Panc1 (cell line): ENCODE measurements around the gene ATP5ME. TPM values are rescaled to one million over a fixed set of nuclear protein-coding genes. Genes with fewer than 3 reads are reported as not detected.

Source experiments
- ATAC-seq: fragments of 200-7000 bp; cut with Tn5 transposase; 2 replicates; pipeline ENCODE4 v1.9.1; 2020; ENCODE audit warnings: mild to moderate bottlenecking, moderate library complexity
- BruUV-seq: library from RNA; stranded (reverse); fragments of 400-500 nt; replicated peaks from 2 replicates; lab custom pipeline; 2021; lab: Mats Ljungman, UMichigan
- CTCF ChIA-PET: fragments of 300-600 bp; sonication (Branson Sonifier 250); formaldehyde crosslinking; loops from one replicate; lab custom pipeline; 2022; ENCODE audit warnings: antibody characterized with exemption; lab: Charles Lee
- POLR2A ChIA-PET: fragments of 300-600 bp; sonication (Branson Sonifier 250); formaldehyde crosslinking; loops from one replicate; lab custom pipeline; 2022; ENCODE audit warnings: antibody characterized with exemption; lab: Charles Lee
- DNase-seq: peaks from one replicate; pipeline ENCODE4 v3.0.0-alpha.2; 2010; ENCODE audit warnings: low read depth, low spot score
- H3K27ac ChIP-seq: 2 replicates; pipeline ENCODE4 v1.5.1; 2011; ENCODE audit warnings: mild to moderate bottlenecking, low read length, inconsistent platforms
- H3K27me3 ChIP-seq: fragments of 200-500 bp; sonication (Bioruptor generic); 2 replicates; pipeline ENCODE4 v1.6.0; 2014; ENCODE audit warnings: low read length, inconsistent platforms; ENCODE audit not compliant: control insufficient read depth, insufficient read depth
- H3K36me3 ChIP-seq: fragments of 200-500 bp; sonication (Bioruptor generic); 2 replicates; pipeline ENCODE4 v1.5.1; 2014; ENCODE audit warnings: inconsistent platforms, mild to moderate bottlenecking, low read length, moderate library complexity; ENCODE audit not compliant: control insufficient read depth, insufficient read depth
- H3K4me1 ChIP-seq: 2 replicates; pipeline ENCODE4 v1.5.1; 2011; ENCODE audit warnings: inconsistent platforms, mild to moderate bottlenecking, low read length, moderate library complexity; ENCODE audit not compliant: control insufficient read depth, insufficient read depth
- H3K4me3 ChIP-seq, 2 experiments: 2 replicates each; pipeline ENCODE4 v1.5.1; 2011 to 2012; ENCODE audit warnings: low read depth in 2 of 2, low read length in 2 of 2, mild to moderate bottlenecking in 2 of 2, inconsistent platforms in 1 of 2, moderate library complexity in 1 of 2
- H3K9me3 ChIP-seq: fragments of 200-500 bp; sonication (Bioruptor generic); 2 replicates; pipeline ENCODE4 v1.5.1; 2014; ENCODE audit warnings: low read depth, mild to moderate bottlenecking, inconsistent platforms, low read length, moderate library complexity; ENCODE audit not compliant: control insufficient read depth, insufficient read depth
- CTCF ChIP-seq: fragments of 450-650 bp; IDR thresholded peaks from 2 replicates; pipeline ENCODE4 v1.5.1; 2017; ENCODE audit warnings: mild to moderate bottlenecking
- POLR2AphosphoS5 ChIP-seq: IDR thresholded peaks from 2 replicates; pipeline ENCODE4 v1.6.1; 2012; ENCODE audit warnings: mild to moderate bottlenecking, low read depth, low read length, moderate library complexity
- SIN3A ChIP-seq: IDR thresholded peaks from 2 replicates; pipeline ENCODE4 v1.6.1; 2012; ENCODE audit warnings: low read depth, mild to moderate bottlenecking, low read length, moderate library complexity, borderline replicate concordance; ENCODE audit not compliant: insufficient read depth
- TCF7L2 ChIP-seq: IDR thresholded peaks from 2 replicates; pipeline ENCODE4 v1.6.1; 2011; ENCODE audit warnings: mild to moderate bottlenecking, low read depth, low read length, inconsistent platforms
- in situ Hi-C: cut with HindIII; loops from 2 replicates; pipeline ENCODE4 v1.10.0; 2016; ENCODE audit warnings: low sequenced_read_pairs, low pct_unique_long_range_greater_than_20kb
- intact Hi-C: fragments of 100-400 bp; cut with micrococcal nuclease; formaldehyde crosslinking; loops from one replicate; pipeline ENCODE4 v1.10.0; 2022; ENCODE audit not compliant: unreplicated experiment
- total RNA-seq: library from RNA; stranded (reverse); gene quantifications from one replicate; pipeline ENCODE4 v1.2.1, GENCODE V29; 2021; ENCODE audit not compliant: unreplicated experiment
- TF ChIP-seq, protein P1 (sequence below), 2 experiments: IDR thresholded peaks; 2 replicates each; pipeline ENCODE4 v1.6.1; 2011 to 2012; ENCODE audit warnings: low read depth in 2 of 2, control low read depth in 1 of 2, low read length in 1 of 2, mild to moderate bottlenecking in 1 of 2, moderate library complexity in 1 of 2; ENCODE audit not compliant: insufficient read depth in 1 of 2

Gene ATP5ME
- total RNA-seq, 1 experiment from 2014 or later, result 257 TPM

DNA sequence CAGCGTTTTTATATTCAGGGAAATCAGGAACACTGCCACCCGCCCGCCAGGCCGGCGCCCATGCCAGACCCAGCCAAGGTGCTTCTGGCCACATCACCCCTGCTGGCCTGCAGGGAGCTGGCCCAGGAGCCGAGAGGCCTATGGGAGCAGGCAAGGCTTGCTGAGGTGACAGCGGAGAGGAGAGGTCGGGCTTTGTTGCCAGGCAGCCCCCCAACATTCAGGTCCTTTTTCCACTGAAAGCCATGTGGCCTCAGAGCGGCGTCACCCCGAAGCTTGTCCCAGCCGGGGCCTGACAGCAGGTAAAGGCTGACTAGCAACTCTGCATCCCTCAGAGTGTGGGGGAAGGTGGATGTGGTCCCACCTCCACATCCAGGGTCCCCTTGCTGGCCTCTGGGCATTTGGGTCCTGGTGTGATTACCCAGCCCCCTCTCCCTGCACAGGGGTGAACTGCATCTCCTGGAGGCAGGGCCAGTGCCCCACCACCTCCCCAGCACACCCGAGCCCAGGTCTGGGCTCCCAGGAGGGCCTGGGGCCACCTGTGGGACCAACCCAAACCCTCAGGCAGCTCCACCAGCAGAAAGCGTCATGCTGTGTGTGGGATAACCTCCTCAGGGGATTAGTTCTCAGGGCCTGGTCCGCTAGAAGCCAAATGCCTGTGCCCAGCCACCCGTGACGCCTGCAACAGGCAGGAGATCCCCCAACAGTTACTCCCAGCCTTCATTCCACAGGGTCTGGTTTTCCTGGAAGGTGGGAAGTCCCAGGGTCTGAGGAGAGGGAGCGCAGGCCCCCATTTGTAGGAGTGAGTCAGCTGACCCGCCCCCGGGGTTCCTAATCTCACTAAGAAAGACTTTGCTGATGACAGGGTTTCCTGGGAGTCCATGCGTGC, 49.1 kb downstream of the ATP5ME start, which contains the start of gene PDE6B:
Gene PDE6B (plus strand): TSS at position 869 of the 886 bp plus-strand sequence. CDS start 54 bp downstream, outside the sequence.
- Histone ChIP-seq H3K4me1 (no peaks in the 10 kb centered on the region), H3K4me3 (no peak within 1 kb of the TSS), H3K9me3 (no peaks in the 10 kb centered on the region), H3K36me3 (no peaks in the 10 kb centered on the region), H3K27ac (no peak within 1 kb of the TSS), H3K27me3 (no peaks in the 10 kb centered on the region; the same call in 1 of the 2 replicates)
- in situ Hi-C loops, result no loop called here
- ChIA-PET CTCF (interaction anchor here (0.6 kb wide), 1 partner anchor 13 kb away, joined by 3 read pairs; no protein-coding TSS in a partner anchor), POLR2A (no interaction called here)
- ATAC-seq (no peak), DNase-seq (no peak)
- TF ChIP-seq, protein P1, sequence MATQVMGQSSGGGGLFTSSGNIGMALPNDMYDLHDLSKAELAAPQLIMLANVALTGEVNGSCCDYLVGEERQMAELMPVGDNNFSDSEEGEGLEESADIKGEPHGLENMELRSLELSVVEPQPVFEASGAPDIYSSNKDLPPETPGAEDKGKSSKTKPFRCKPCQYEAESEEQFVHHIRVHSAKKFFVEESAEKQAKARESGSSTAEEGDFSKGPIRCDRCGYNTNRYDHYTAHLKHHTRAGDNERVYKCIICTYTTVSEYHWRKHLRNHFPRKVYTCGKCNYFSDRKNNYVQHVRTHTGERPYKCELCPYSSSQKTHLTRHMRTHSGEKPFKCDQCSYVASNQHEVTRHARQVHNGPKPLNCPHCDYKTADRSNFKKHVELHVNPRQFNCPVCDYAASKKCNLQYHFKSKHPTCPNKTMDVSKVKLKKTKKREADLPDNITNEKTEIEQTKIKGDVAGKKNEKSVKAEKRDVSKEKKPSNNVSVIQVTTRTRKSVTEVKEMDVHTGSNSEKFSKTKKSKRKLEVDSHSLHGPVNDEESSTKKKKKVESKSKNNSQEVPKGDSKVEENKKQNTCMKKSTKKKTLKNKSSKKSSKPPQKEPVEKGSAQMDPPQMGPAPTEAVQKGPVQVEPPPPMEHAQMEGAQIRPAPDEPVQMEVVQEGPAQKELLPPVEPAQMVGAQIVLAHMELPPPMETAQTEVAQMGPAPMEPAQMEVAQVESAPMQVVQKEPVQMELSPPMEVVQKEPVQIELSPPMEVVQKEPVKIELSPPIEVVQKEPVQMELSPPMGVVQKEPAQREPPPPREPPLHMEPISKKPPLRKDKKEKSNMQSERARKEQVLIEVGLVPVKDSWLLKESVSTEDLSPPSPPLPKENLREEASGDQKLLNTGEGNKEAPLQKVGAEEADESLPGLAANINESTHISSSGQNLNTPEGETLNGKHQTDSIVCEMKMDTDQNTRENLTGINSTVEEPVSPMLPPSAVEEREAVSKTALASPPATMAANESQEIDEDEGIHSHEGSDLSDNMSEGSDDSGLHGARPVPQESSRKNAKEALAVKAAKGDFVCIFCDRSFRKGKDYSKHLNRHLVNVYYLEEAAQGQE (IDR thresholded peaks at IDR 0.05; ENCODE audit: insufficient read depth in 1 of 2, low read depth in 2 of 2, low read length in 1 of 2), result no peak
- TF ChIP-seq SIN3A, result no peak
- no peak for TF ChIP-seq POLR2AphosphoS5
- no peak for TF ChIP-seq TCF7L2
- no peak for TF ChIP-seq CTCF
- intact Hi-C loops, result no loop called here
- no TSS peak for BruUV-seq

DNA sequence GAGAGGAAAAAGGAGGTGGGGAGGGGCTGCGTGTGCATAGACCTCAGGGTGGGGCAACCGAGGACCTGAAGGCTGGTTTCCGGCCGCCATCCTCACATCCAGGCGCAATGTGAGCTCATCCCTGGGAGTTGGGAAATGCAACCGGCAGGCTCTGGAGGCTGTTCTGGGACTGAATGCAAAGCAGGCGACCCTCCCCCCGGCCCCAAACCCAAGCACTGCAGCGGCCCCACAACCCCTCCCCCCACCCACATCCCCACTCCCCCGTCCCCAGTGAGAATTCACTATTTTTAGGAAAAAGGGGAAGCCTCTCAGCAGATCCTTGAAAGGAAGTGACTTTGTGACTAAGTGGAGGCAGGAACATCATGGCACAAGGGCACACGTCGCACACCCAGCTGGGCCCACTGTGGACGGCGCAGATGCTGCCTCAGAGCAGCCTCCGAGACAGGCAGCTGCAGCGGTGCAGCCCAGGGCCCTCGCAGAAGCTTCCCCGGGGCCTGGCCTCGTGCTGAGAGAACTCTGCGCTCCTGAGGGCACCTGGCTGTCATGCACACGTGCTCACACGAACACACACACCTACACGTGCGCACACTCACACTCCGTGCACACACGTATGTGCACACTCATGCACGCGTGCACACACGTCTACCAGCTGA, 50.0 kb downstream of the ATP5ME start:
- DNase-seq (no peak), ATAC-seq (no peak)
- in situ Hi-C loops (no loop called here), intact Hi-C loops (no loop called here)
- Histone ChIP-seq H3K27ac (no peak overlapping the region), H3K4me1 (no peaks in the 10 kb centered on the region), H3K9me3 (no peaks in the 10 kb centered on the region), H3K36me3 (no peaks in the 10 kb centered on the region), H3K27me3 (no peaks in the 10 kb centered on the region; the same call in 1 of the 2 replicates), H3K4me3 (no peak overlapping the region)
- CTCF ChIA-PET, result interaction anchor here (0.6 kb wide), 1 partner anchor 13 kb away, joined by 3 read pairs; no protein-coding TSS in a partner anchor
- TF ChIP-seq, protein P1 (IDR thresholded peaks at IDR 0.05; ENCODE audit: insufficient read depth in 1 of 2, low read depth in 2 of 2, low read length in 1 of 2), result no peak
- TF ChIP-seq POLR2AphosphoS5, result no peak
- TF ChIP-seq CTCF, result no peak
- no peak for TF ChIP-seq SIN3A
- TF ChIP-seq TCF7L2, result no peak
- BruUV-seq, result no TSS peak
- POLR2A ChIA-PET, result no interaction called here
